HG03432 (cell line): ENCODE measurements around the gene STEAP1B.

Experiments used
- ATAC-seq: cut with Tn5 transposase; IDR thresholded peaks from one replicate; pipeline ENCODE4 v1.9.1; 2021; ENCODE audit warnings: mild to moderate bottlenecking, moderate library complexity; ENCODE audit not compliant: unreplicated experiment

Gene STEAP1B

DNA sequence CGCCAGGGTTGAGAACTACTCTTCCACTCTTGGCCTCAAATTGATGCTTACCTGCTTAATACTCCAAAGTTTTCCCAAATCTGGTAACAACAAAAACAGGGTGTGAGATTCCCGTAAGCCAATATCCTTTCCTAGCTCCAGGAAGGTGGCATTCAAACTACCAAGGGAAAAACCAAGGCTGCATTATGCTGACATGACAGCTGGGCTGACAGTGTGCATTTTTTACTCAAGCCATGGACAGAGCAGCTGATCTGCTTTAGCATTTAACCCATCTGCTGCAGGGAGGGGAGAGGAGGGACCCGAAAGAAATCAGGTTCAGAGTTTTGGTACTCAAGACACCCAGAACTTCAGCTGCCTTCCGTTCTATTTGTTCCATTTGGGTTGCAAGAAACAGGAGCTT is 93.3 kb downstream of the STEAP1B start:
- ATAC-seq = no peak

DNA sequence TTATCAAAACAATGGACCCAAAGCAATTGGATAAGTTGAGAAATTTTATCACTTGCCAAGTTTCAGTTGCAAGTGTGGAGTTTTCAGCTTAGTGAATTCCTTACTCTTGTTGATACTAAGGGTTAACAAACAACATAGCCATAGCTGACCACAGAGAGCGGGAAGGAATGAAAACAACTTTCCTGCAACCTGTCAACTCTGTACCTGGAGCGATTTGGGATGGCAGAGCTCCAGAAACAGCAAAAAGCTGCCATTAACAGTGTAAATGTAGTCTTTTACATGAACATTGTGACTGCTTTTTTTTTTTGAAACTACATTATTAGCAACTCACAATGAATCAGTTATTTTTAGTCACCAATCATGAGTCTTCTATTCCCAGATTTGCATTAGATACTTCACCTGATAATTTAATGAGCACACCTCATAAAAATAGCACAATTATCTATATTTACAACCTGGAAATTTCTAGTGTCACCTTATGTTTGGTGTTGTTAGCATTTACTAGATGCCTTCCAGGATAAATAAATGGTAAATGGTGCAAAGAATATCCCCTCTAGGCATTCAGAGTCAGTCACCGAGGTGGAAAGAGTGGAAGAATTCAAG is 95.5 kb downstream of the STEAP1B start:
- ATAC-seq = no peak

GRCh38 chr7:22403344-22403743 is 96.6 kb downstream of the STEAP1B start:
- ATAC-seq = no peak

- ATAC-seq = peak; percentile 40
These were observed 97.7 kb downstream of the STEAP1B start for GRCh38 chr7:22402250-22402649.

GRCh38 chr7:22400936-22401553 is 98.9 kb downstream of the STEAP1B start:
- no peak for ATAC-seq

DNA sequence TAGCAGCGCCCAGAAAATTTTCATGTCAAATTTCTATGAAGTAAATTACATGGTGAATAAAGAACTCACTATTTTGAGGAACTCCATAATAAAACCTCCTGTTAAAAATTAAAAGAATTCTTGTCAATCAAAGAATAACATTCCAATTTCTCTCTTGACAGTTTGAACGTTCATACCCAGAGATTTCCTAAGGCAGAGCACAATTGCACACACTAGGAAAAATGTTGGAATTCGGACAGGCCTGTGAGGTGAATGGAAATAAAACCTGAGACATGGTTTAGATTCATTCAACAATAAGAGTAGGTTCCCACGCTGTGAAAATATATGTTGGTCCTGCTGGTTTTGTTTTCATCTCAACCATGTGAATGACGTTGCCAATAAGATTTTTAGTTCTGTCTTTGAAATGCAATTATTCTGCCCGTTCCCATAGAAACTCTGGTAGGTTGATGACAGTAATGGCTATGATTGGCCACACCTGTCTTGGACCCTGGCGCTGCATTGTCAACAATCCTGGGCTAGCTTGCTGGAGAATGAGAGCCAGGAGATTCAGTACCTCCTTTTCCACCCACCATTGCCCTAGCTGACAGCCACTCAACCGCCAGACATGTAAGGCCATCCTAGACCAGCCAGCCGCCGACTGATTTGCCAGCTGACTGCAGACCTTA is 99.7 kb downstream of the STEAP1B start:
- ATAC-seq = no peak

GRCh38 chr7:22399546-22399945 is 100.4 kb downstream of the STEAP1B start:
- ATAC-seq = no peak

DNA sequence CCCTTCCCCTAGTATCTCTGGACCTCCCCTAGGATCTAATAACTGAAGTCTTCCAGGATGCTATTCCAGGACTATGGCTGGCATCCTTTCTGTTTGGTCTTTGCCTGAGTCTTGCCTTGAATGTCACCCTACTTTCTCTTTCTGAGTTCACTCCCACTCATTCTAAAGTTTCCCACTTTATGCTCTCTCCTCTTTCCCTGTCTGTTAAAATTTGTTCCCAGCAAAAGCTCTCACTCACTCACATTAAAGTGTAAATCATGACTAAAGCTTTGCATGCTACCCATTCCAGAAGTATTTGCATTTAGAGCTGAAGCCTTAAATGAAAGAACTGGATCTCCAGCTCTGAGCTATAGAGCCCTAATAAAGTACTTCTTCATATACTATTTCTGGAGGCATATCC is 100.9 kb downstream of the STEAP1B start:
- no peak for ATAC-seq

- ATAC-seq = no peak
These were observed 102.0 kb downstream of the STEAP1B start for GRCh38 chr7:22397981-22398380.

- no peak for ATAC-seq
These were observed 104.8 kb downstream of the STEAP1B start for GRCh38 chr7:22395222-22395621.

- ATAC-seq = no peak
These were observed 105.2 kb downstream of the STEAP1B start for GRCh38 chr7:22394739-22395138.

DNA sequence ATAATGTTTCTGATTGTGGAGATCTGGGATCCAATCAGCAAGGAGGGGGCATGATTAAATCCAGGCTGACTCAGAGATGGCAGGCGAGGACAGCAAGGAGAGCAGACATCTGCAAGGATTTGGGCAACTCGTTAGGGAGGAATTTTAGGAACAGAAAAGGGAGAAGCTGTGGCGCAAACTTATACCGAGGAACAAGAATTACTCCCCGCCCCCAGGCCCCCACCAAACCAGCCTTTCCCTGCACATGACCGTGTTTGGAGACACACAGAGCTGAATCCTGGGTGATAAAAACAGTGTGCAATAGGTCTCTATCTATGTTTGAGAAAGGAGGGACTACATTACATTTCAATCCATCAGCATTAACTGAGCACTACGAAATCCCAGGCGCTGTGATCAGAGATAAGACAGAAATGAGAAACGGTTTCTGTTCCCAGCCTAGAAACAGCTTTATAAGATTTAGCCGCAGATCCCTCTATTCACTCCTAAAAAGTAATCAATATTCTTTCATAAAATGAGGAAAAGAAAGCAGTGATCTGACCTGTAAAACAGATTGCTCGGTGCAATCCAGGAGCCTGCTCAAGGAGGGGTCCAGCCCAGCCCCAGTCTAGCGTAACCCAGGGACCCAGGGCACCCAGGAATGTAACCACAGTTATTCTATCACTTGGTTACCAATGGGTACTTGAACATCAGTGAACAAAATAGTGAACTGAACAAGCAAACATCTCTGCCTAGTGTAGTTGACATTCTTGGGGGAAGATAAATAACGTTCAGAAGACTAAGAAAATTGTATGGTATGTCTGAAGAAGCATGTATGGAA is 105.9 kb downstream of the STEAP1B start:
- ATAC-seq = no peak

- no peak for ATAC-seq
These were observed 109.5 kb downstream of the STEAP1B start for GRCh38 chr7:22390516-22390915.

- no peak for ATAC-seq
These were observed 110.1 kb downstream of the STEAP1B start for GRCh38 chr7:22389892-22390291.

- no peak for ATAC-seq
These were observed 112.4 kb downstream of the STEAP1B start for GRCh38 chr7:22387583-22387982.

DNA sequence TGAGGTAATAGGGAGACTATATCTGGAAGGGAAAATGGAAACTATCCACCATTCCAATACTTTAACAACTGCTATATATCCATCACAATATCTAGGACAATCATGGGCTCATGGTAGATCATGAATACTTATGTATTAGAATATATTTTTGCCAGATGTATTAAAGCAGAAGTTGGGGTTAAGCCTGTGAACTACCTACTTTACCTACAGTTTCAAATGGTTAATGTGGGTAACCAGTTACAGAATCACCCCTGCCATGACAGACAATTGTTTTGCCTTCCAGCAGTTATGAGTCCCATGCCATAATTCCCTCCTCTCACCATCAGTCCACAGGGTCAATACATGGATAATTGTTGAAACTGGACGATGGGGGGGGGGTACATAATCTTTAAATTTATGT is 113.1 kb downstream of the STEAP1B start:
- ATAC-seq = peak; percentile 54

GRCh38 chr7:22386206-22386858 is 113.7 kb downstream of the STEAP1B start:
- ATAC-seq = peak; percentile 80

GRCh38 chr7:22385326-22385725 is 114.7 kb downstream of the STEAP1B start:
- ATAC-seq = peak; percentile 35

GRCh38 chr7:22380333-22380732 is 119.7 kb downstream of the STEAP1B start:
- no peak for ATAC-seq

DNA sequence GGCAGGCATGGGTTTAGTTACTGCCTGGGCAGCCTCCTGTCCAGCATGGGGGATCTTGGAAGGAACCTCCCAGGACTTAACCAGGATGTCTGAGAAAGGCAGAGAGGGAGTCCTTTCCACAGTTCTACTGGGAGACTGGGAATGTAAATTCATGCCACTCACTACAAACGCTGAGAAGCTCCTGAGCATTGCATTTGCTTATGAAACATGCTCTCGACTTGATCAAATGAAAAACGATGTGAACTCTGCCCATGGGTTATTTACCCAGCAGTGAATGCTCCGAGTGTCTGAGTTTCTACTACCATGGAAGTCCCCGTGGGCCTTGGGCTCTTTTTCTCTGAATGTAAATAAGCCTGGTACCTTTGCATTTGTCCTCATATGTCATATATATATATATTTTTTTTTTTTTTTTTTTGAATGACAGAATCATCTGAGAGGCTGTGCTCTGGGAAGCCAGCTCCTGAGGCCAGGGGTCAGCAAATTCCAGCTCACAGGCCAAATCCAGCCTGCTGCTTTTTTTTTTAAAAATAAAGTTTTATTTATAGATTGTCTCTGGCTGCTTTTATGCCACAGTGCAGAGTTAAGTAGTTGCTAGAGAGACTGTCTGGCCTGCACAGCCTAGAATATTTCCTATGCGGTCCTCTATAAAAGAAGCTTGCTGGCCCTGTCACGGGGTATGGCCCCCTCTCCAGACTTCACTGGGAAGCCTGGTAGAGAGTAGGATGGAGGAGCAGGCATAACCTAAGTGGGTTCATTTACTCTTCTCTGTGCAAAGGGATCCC is 121.6 kb downstream of the STEAP1B start:
- no peak for ATAC-seq
